ENCODE data around the gene MARK1.
A peak's percentile ranks its signal among the peaks of the same experiment; 100 is the strongest.

MARK1 gene

DNA sequence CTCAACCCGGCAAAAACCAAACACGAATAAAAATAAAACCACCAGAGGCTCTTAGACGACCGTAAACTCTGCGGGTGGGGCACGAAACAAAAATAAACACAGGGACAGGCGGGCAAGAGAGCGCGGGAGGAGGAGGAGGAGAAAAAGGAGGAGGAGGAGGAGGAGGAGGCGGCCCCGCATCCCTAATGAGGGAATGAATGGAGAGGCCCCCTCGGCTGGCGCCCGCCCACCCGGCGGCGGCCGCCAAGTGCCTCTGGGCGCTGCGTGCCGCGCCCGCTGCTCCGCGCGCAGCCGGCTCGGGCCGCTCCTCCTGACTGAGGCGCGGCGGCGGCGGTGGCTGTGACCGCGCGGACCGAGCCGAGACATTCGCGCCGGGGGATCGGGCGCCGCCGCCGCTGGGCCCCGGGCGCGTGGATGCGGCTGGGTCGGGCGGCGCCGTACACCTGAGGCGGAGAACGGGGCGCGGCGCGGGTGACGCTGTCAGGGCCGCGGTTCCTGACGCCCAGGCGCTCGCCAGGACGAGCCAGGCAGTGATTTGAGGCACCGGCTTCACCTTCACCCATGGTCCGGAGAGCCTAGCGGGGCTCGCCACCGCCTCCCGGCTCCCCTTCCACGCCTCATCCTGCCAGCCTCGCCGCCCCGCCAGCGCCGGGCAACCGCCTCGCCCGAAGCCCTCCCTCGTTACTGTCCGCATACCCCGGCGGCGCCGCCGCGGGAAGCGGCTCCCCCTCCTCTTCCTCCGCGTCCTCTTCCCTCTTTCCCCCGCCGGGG lies at the start of gene MARK1:
Gene MARK1, plus strand, starts transcription at position 229 of the 771 bp plus-strand sequence. CDS start 687 bp downstream, outside the sequence.
- DNase-seq, result peak; percentile 6

DNA sequence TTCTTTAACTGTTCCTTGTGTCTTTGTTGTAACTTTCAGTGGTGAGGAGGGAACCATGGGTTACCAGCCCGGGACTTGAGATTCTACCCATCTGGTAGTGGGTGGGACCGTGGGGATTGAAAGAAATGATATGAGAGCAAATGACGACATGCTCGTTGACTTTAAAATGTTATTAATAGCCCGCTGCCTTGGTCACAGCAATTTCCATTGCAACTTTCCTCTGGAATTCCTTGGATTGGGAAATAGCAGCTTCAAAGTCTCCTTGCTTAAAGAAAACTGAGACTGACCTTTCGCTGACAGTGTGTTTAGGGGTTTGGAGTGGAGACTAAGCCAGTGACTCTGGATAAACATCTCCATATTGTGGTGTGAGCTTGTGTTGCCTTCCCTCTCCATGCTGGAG lies 44.2 kb upstream of the MARK1 start:
- no peak for DNase-seq

- DNase-seq, result no peak
Observed at GRCh38 chr1:220484135-220484534, 43.8 kb upstream of the MARK1 start.

DNA sequence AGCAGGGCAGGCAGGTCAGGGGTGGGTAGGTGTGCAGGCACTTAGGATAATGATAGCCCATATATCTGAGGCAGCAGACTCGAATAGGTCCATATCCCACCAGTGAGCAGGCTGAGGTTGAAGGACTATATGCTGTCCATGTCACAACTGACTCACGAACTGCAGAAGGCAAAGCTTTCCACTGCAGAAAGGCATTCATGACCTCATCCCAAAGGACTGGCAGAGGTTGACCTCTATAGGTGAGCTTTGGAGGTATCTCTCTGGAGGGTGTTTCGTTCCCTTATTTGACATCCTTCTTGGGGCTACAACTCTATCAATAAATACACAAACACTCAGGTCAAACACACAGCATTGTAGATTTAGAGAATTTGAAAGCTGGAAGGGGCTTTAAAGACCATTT lies 42.8 kb upstream of the MARK1 start:
- DNase-seq, result no peak

DNA sequence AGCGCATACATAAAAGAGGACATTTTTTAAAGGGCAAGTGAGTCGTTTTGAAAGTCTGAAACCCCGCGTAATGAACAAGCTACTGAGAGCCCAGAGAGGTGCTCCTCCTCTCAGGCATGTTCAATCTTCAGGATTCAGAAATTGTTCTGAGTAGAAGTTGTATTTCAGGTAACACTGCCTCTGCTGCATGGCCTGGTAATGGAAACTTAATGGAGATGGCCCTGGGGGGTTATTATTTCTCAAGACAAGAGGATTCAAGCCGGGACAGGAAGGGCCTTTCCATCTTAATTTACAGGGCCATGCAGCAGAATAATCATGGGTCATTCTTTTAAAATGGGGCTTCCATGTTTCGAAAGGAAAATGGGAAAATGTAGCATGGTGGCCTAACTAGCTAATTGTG lies 42.1 kb upstream of the MARK1 start:
- DNase-seq, result no peak

DNA sequence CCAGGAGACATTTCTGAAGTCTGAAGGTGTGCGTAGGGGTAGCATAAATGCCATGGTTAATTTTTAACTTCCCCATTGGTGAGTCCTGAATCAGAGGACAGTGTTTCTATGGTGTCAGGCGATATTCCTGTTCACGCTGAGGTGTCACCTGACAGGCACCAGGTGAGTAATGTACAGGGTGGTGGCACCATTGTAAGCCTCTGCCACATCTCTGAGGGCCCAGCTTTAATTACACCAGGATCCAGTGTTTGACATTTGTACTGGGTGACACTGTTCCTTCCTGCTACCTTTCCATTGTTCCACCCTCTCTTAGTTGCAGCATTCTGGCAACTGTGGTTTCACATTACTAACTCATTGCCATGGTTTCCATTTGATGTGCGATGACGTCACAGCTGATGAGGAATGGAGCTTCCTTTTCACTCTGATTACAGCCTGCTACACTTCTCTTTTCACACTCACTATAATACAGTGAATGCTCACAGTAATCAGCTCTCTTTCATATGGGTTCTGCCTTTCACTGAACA lies 40.6 kb upstream of the MARK1 start:
- DNase-seq, result peak; percentile 15

GRCh38 chr1:220491891-220492290 lies 36.0 kb upstream of the MARK1 start:
- no peak for DNase-seq

DNA sequence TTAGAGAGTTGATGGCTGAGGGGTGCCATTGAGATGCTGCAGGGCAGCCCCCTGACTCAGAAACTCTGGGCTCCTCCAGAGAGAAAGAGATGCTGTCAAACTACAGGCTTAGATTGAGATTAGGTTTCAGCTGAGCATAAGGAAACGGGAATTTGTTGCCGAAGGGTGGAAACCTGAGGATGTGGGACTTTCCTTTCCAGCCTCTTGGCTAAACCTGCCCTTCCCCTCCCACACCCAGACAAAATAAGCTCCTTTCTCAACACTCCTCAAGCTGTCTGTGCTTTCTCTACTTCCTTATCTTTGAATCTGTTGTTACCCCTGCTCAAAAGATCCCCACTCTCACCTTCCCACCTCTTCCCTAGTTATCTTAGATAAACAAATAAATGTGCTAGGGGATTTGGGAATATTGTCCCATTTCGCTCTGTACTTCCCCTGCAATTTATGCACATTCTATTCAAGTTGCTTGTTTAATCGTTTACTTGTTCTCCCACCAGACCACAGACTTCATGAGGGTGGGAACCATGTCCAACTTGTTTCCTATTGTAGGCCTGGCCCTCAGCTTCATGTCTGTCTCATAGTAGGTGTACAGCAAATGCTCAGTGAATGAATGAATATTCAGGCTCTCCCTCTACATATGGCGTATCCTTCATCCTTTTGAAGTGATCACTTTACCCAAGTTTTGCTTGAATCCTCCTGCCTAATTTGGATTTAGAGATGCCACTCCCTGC lies 30.6 kb upstream of the MARK1 start:
- no peak for DNase-seq

- DNase-seq, result no peak
Observed at GRCh38 chr1:220498188-220498587, 29.7 kb upstream of the MARK1 start.

- no peak for DNase-seq
Observed at GRCh38 chr1:220500372-220500771, 27.6 kb upstream of the MARK1 start.

DNA sequence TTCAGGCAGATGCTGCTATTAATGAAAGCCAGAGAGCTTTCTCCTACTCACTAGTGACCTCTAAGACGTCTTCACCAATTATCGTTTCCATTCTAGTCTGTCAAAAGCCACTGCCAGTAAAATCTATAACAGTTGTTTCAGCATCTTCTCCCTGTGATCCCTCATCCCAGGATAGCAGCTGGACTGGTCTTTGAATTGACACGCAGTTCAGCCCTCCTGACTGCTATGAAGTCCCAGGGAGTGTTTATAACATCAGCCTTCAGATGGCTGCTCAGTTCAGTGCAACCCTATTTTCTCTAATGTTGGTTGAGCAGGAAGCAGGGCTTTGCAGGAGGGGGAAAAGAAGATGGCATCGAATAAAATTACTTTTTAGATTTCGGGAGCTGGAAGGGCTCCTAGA lies 23.6 kb upstream of the MARK1 start:
- no peak for DNase-seq

GRCh38 chr1:220507085-220507484 lies 20.9 kb upstream of the MARK1 start:
- DNase-seq, result no peak

- DNase-seq, result no peak
Observed at GRCh38 chr1:220511179-220511578, 16.8 kb upstream of the MARK1 start.

DNA sequence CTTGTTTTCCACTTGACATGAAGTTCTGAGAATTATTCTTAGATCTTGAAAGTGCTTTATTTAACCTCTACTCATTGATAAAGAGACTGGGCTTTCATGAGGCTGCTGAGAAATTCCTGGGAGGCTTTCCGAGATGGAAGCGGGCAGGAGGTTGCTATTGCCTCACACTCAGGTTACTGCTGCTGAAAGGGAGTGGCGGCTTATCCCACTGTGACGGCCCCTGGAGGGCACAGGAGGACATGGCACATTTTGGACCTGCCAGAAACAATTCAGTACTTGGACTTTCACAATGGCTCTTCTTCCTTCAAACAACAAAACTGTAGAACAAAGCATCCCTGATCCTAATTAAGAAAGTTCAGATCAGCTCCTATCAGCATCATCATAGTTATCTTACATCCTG lies 16.2 kb upstream of the MARK1 start:
- DNase-seq, result no peak

DNA sequence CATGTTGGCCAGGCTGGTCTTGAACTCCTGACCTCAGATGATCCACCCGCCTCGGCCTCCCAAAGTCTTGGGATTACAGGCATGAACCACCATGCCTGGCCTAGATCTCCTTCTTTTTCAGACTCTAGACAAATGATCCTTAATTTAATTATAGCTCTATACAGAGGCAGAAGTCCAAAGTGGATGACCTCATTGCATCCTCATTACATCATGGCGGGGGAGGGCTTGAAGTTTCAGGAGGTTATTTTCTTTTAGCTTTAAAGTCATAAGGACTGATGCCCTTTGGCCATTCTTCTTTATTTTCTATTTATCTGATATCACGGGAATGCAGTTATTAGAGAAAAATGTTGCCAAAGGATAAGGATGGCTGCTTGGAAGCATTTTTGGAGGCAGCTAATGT lies 14.1 kb upstream of the MARK1 start:
- no peak for DNase-seq

DNA sequence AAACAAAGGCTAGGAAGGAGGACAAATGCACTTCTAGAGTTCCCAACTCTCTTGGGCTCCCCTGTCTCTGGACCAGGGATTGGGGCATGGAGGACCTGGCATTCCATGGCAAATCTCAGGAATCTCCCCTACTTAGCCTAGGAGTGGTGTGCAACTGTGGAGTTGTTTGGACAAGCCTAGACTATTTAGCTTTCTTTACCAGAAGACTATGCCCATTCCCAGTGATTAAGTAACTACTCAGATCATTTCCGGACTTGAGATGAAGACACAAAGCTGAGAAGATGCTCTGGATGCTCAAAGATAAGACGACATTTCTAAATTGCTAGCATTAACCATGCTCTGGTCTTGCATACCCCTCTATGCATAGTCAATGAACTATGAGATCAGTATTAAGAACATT lies 13.7 kb upstream of the MARK1 start:
- DNase-seq, result no peak

DNA sequence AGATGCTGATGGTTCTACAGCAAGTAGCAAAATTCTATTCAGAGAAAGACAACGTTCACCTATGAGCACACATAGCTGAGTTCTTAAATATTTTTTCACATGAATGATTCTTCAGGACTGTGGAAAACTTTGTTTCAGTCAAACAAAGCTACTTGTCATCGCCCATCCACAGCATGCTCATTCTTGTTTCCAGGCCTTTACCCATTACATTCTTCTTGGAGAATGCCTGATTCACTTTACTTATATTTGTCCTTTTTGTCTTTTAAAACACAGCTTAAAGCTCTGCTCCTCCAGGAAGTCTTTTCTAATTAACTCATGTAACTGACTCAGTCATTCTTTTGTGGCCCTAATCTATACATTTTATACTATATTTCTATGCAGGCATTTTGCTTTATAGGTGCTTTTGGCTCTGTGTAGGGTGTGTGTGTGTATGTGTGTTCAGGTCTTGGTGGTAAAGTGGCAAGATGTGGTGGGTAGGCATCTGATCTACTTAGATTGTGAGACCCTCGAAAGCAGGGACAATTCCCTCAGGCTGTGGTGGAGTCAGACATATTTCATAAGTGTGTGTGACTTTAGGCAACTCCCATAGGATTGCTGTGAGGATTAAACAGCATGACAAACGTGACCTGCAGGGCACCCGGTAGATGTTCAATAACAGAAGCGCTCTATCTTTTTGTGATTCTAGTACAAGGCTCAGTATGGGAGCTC lies 11.8 kb upstream of the MARK1 start:
- no peak for DNase-seq

- DNase-seq, result no peak
Observed at GRCh38 chr1:220516722-220517042, 11.3 kb upstream of the MARK1 start.

GRCh38 chr1:220521778-220522177 lies 6.2 kb upstream of the MARK1 start:
- DNase-seq, result no peak

DNA sequence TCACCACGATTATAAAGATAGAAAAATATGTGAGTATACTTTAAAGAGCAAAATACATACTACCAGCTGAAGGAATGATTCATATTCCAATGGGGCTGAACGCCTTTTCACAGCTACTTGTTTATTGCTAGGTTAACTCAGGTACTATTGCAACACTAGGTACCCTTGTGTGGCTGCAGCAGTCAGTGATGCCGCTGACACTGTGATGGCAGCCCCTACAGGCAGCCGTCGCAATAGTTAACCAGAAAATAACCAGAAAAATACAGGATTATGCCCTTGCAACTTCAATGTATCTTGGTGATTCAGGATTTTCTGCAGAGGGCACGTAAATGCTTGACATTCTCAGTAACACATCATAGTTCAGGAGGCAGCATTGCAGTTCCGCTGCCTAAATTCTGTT lies 1.6 kb upstream of the MARK1 start:
- no peak for DNase-seq

DNA sequence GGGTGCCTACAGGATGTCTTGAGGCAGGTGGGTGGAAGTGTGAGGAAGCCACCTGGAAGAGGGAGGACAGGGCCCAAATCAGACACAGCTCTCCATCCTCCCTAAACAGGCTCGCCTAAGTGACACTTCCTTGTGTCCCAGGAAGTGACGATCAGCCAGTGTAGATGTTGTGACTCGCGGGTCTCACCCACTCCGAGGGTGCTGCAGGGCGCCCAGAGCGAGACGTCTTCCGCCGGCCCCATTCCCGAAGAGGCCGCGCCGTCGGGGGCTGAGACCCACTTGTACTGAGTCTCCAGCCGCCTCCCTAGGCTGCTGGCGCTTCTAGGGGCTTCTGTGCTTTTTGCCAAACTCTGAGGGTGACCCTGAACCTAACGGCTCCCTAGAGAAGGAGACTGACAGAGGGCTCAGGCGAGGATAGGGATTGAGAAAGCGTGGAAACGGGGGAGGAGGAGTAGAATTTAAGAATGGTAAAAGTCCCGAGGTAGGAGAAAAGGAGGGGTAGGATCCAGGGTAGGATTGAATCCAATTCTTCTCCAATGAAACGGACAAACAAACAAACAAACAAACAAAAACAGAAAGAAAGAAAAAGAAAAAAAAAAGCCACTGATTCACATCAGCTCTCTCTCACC lies 543 bp upstream of the MARK1 start:
- DNase-seq, result no peak

GRCh38 chr1:220528679-220529501 lies 954 bp downstream of the MARK1 start:
- no peak for DNase-seq

Measured in activated CD4-positive, alpha-beta T cell treated with anti-CD3 and anti-CD28 coated beads, Interleukin-2, amount 50 U/mL, for 16 hours (primary cell).